GM12878 (cell line): ENCODE data around the gene C19orf73. TPM values are rescaled to one million over a fixed set of nuclear protein-coding genes. Genes with fewer than 3 reads are reported as not detected.

Experiments used
- ATAC-seq: fragments of 200-7000 bp; cut with Tn5 transposase; 3 replicates; pipeline ENCODE4 v1.9.1; 2020; ENCODE audit warnings: mild to moderate bottlenecking, moderate library complexity
- BruUV-seq: library from RNA; stranded (reverse); fragments of 400-500 nt; replicated peaks from 2 replicates; lab custom pipeline; 2021; lab: Mats Ljungman, UMichigan
- CTCF ChIA-PET: fragments of 300-600 bp; sonication (Branson Sonifier 250); formaldehyde crosslinking; extraction: SDS; loops from one replicate; lab custom pipeline; 2021; ENCODE audit warnings: inconsistent platforms; lab: Yijun Ruan, JAX
- POLR2A ChIA-PET: fragments of 350-600 bp; formaldehyde crosslinking; extraction: SDS; loops from one replicate; lab custom pipeline; 2021; ENCODE audit warnings: inconsistent platforms; lab: Charles Lee
- RAD21 ChIA-PET: fragments of 300-600 bp; sonication (Branson Sonifier 250); formaldehyde crosslinking; loops from one replicate; lab custom pipeline; 2023; ENCODE audit warnings: antibody characterized with exemption; ENCODE audit not compliant: unreplicated experiment; lab: Charles Lee
- SMC1A ChIA-PET: fragments of 300-600 bp; sonication (Branson Sonifier 250); formaldehyde crosslinking; loops from one replicate; lab custom pipeline; 2023; ENCODE audit not compliant: unreplicated experiment, uncharacterized antibody; lab: Charles Lee
- DNase-seq: peaks from one replicate; pipeline ENCODE4 v3.0.0-alpha.2; 2011; ENCODE audit warnings: low read depth, low spot score
- FAIRE-seq: peaks from 3 replicates; lab custom pipeline; 2011; peaks lifted over from hg19 to GRCh38; lab: Jason Lieb, UNC
- H2AFZ ChIP-seq: 2 replicates; pipeline ENCODE4 v1.6.0; 2011; ENCODE audit warnings: low read depth, low read length, control low read depth; ENCODE audit not compliant: control insufficient read depth
- H3K27ac ChIP-seq: 2 replicates; pipeline ENCODE4 v1.5.1; 2011; ENCODE audit warnings: control low read depth; ENCODE audit not compliant: control insufficient read depth, insufficient read depth
- H3K27me3 ChIP-seq, 2 experiments: replicated peaks in 1 of 2; 2 replicates each; pipeline versions ENCODE4 v1.6.0 to v1.6.1; 2011; ENCODE audit warnings: low read length in 1 of 2; ENCODE audit not compliant: control insufficient read depth in 2 of 2, insufficient read depth in 2 of 2
- H3K36me3 ChIP-seq, 2 experiments: 2 replicates each; pipeline ENCODE4 v1.5.1; 2011; ENCODE audit warnings: low read length in 1 of 2; ENCODE audit not compliant: control insufficient read depth in 2 of 2, insufficient read depth in 2 of 2
- H3K4me1 ChIP-seq: 2 replicates; pipeline ENCODE4 v1.6.1; 2011; ENCODE audit warnings: mild to moderate bottlenecking, low read length, moderate library complexity, mixed read lengths; ENCODE audit not compliant: control insufficient read depth, insufficient read depth
- H3K4me2 ChIP-seq: 2 replicates; pipeline ENCODE4 v1.6.0; 2011; ENCODE audit warnings: control low read depth; ENCODE audit not compliant: control insufficient read depth, insufficient read depth
- H3K4me3 ChIP-seq: fragments of 200-600 bp; sonication (generic); 2 replicates; pipeline ENCODE4 v1.5.1; 2016
- H3K79me2 ChIP-seq: 2 replicates; pipeline ENCODE4 v1.6.0; 2011; ENCODE audit warnings: low read length; ENCODE audit not compliant: control insufficient read depth, insufficient read depth
- H3K9ac ChIP-seq: 2 replicates; pipeline ENCODE4 v1.8.0; 2011; ENCODE audit warnings: low read length, control low read depth, mixed read lengths; ENCODE audit not compliant: control insufficient read depth, insufficient read depth
- H3K9me3 ChIP-seq: replicated peaks from 3 replicates; pipeline ENCODE4 v1.5.1; 2011; ENCODE audit warnings: mild to moderate bottlenecking, low read length; ENCODE audit not compliant: control insufficient read depth, insufficient read depth
- H4K20me1 ChIP-seq: 2 replicates; pipeline ENCODE4 v1.6.0; 2011; ENCODE audit not compliant: control insufficient read depth, insufficient read depth
- BCL11A ChIP-seq: IDR thresholded peaks from 2 replicates; pipeline ENCODE4 v1.6.1; 2011; ENCODE audit warnings: low read depth, low read length
- CBX3 ChIP-seq: fragments of 200-600 bp; sonication (generic); IDR thresholded peaks from 2 replicates; pipeline ENCODE4 v1.6.1; 2016; ENCODE audit warnings: low read depth, borderline replicate concordance
- CHD1 ChIP-seq: IDR thresholded peaks from 2 replicates; pipeline ENCODE4 v1.6.1; 2012; ENCODE audit warnings: low read depth, low read length, improper control_type of control experiment
- GABPA ChIP-seq: IDR thresholded peaks from 2 replicates; pipeline ENCODE4 v1.6.1; 2014; ENCODE audit warnings: antibody characterized with exemption, low read depth, mild to moderate bottlenecking, inconsistent platforms
- JUNB ChIP-seq: IDR thresholded peaks from 2 replicates; pipeline ENCODE4 v1.6.1; 2016; ENCODE audit warnings: antibody characterized with exemption, mild to moderate bottlenecking
- NBN ChIP-seq: fragments of 450-650 bp; IDR thresholded peaks from 2 replicates; pipeline ENCODE4 v1.6.1; 2016
- POLR2AphosphoS5 ChIP-seq: IDR thresholded peaks from 2 replicates; pipeline ENCODE4 v1.6.1; 2011; ENCODE audit warnings: mild to moderate bottlenecking, low read length, inconsistent platforms
- RCOR1 ChIP-seq: conservative IDR thresholded peaks from 2 replicates; pipeline ENCODE4 v1.6.1; 2012; ENCODE audit warnings: low read depth, low read length, improper control_type of control experiment
- RELA ChIP-seq: fragments of 450-650 bp; IDR thresholded peaks from 2 replicates; pipeline ENCODE4 v1.8.0; 2014; ENCODE audit warnings: borderline replicate concordance; ENCODE audit not compliant: partially characterized antibody
- SREBF2 ChIP-seq: IDR thresholded peaks from 2 replicates; pipeline ENCODE4 v1.6.1; 2012; ENCODE audit warnings: mild to moderate bottlenecking, low read length
- STAT3 ChIP-seq: IDR thresholded peaks from 2 replicates; pipeline ENCODE4 v1.6.1; 2011; ENCODE audit warnings: low read depth, low read length, improper control_type of control experiment
- YY1 ChIP-seq: IDR thresholded peaks from 2 replicates; pipeline ENCODE4 v1.6.1; 2011; ENCODE audit warnings: low read depth, mild to moderate bottlenecking, low read length
- ZNF217 ChIP-seq: fragments of 450-650 bp; IDR thresholded peaks from 2 replicates; pipeline ENCODE4 v1.6.1; 2017; ENCODE audit warnings: antibody characterized with exemption, mild to moderate bottlenecking
- WGBS: methylation state at CpG from one replicate; pipeline ENCODE4 v1.1.6; 2016; ENCODE audit warnings: low lambda C conversion rate; ENCODE audit not compliant: insufficient replicate concordance, insufficient coverage; ENCODE audit errors: missing lambda C conversion rate; 5-methylcytosine and 5-hydroxymethylcytosine counted together
- in situ Hi-C: fragments of 300-500 bp; cut with MboI; formaldehyde crosslinking; loops from 9 replicates; pipeline ENCODE4 v1.14.3; 2018; ENCODE audit warnings: mixed read lengths
- intact Hi-C: fragments of 100-400 bp; cut with micrococcal nuclease; formaldehyde crosslinking; loops from one replicate; pipeline ENCODE4 v1.14.2; 2022; ENCODE audit not compliant: unreplicated experiment
- polyA plus RNA-seq, 11 experiments: library from polyadenylated mRNA; depleted of rRNA in 4 of 11; unstranded in 6 of 11; stranded (reverse) in 5 of 11; fragments of >200 nt; fragmentation: Nextera tagmentation in 4 of 11; fragmentation: Illumina TruSeq in 1 of 11; extraction: Ambion mirVana in 4 of 11; extraction: Trizol in 1 of 11; gene quantifications; 1 replicate in 1 of 11; 2 replicates in 10 of 11; pipeline versions ENCODE4 v1.2.1 to v1.2.3, GENCODE V29; 2011 to 2016; ENCODE audit warnings: inconsistent platforms in 2 of 11, missing spikeins in 2 of 11, low read depth in 1 of 11
- total RNA-seq, 4 experiments: library from RNA; depleted of rRNA in 3 of 4; stranded (reverse); fragments of >200 nt in 3 of 4; fragmentation: Illumina TruSeq in 1 of 4; extraction: Trizol in 1 of 4; gene quantifications; 2 replicates each; pipeline versions ENCODE4 v1.2.1 to v1.2.3, GENCODE V29; 2013 to 2021
- TF ChIP-seq, protein P1 (sequence below): fragments of 450-650 bp; IDR thresholded peaks from 2 replicates; pipeline ENCODE4 v1.6.1; 2016; ENCODE audit warnings: mild to moderate bottlenecking, moderate library complexity, borderline replicate concordance

The C19orf73 gene
- total and polyA plus RNA-seq, 10 of the 15 experiments (the other 5 are each of a cell fraction or from before 2014, with no cell fraction given), result 0.20 to 2.0 (median 0.80) TPM

DNA sequence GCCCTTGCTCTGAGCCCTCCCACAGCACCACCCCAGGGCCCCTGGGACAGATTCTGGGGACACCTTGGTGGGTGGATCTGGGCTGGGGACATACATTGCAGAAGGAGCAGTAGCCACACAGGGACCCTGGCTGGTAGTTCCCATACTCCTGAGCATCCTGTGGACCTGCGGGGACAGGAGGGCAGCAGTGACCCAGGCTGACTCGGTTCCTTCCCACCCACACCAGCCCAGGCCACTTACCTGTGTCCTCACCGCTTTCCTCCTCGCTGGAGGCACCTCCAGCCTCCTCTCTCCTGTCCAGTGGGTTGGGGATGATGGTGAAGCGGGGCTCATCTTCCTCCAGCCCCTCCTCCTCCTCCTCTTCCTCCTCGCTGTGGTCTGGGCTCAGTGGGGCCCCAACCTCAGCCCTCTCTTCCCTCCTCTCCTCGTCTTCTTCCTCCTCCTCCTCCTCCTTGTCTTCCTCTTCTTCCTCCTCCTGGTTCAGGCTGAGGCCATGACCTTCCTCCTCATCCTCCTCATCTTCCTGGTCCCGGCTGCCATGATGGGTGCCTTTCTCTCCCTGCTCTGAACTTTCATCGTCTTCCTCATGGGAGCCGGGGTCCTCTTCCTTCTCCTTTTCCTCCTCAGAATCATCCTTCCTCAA, 34.3 kb upstream of the C19orf73 start:
- H3K36me3 ChIP-seq, result no peaks in the 10 kb centered on the region
- H4K20me1 ChIP-seq, result no peaks in the 10 kb centered on the region
- intact Hi-C loops (no loop called here), in situ Hi-C loops (no loop called here)
- H3K9me3 ChIP-seq, result peaks cover 4% of the 10 kb centered on the region; the same call in 2 of the 3 replicates
- no TSS peak for BruUV-seq
- ChIA-PET RAD21 (no interaction called here), POLR2A (no interaction called here), CTCF (no interaction called here), SMC1A (no interaction called here)
- H3K79me2 ChIP-seq, result no peaks in the 10 kb centered on the region
- peaks cover 6 to 27% of the 10 kb centered on the region in 2 experiments for H3K27me3 ChIP-seq
- 33% methylated on average over 10 of the region's 10 CpGs for WGBS
- no peak overlapping the region for H3K27ac ChIP-seq
- TF ChIP-seq BCL11A, result no peak
- no peak for TF ChIP-seq GABPA
- no peak for TF ChIP-seq JUNB
- DNase-seq, result no peak
- H3K4me3 ChIP-seq, result no peak overlapping the region
- no peak for FAIRE-seq
- peaks cover 10% of the 10 kb centered on the region for H3K4me1 ChIP-seq
- H3K4me2 ChIP-seq, result no peak overlapping the region
- no peak overlapping the region for H3K9ac ChIP-seq
- no peak overlapping the region for H2AFZ ChIP-seq
- ATAC-seq, result no peak

DNA sequence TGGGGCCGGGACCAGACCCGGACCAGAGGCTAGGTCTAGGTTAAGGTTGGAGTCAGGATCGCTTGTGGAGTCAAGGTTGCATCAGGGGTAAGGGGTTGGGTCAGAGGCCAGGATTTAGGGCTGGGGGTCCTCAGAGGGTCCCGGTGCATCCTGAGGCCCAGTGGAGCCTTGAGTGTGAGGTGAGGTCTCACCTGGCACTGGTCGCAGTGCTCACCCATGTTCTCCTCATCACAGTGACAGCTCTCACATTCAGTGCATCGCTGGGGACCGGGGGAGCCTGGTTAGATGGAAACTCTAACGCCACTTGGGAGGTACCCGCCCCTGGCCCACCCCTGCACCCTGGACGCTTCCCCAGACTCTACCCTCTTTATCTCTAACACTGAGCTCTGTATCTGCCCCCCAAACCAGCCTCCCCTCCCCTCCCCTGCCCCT, 33.2 kb upstream of the C19orf73 start:
- BruUV-seq, result no TSS peak
- no peaks in the 10 kb centered on the region for H3K79me2 ChIP-seq
- ChIA-PET POLR2A (no interaction called here), SMC1A (interaction anchor here (0.6 kb wide), 1 partner anchor 1346 kb away, joined by 3 read pairs; no protein-coding TSS in a partner anchor), RAD21 (no interaction called here), CTCF (no interaction called here)
- WGBS, result 23% methylated on average over 10 of the region's 10 CpGs
- intact Hi-C loops (no loop called here), in situ Hi-C loops (no loop called here)
- no peaks in the 10 kb centered on the region for H4K20me1 ChIP-seq
- no peak for ATAC-seq
- H3K9ac ChIP-seq, result no peak overlapping the region
- peaks cover 6 to 22% of the 10 kb centered on the region in 2 experiments for H3K27me3 ChIP-seq
- H3K4me3 ChIP-seq, result no peak overlapping the region
- H3K4me2 ChIP-seq, result no peak overlapping the region
- peaks cover 10% of the 10 kb centered on the region for H3K4me1 ChIP-seq
- H3K9me3 ChIP-seq, result peaks cover 4% of the 10 kb centered on the region; the same call in 2 of the 3 replicates
- no peak for DNase-seq
- H3K36me3 ChIP-seq, result no peaks in the 10 kb centered on the region
- H2AFZ ChIP-seq, result no peak overlapping the region
- FAIRE-seq, result no peak
- no peak overlapping the region for H3K27ac ChIP-seq
- TF ChIP-seq ZNF217 (no peak), SREBF2 (no peak), RELA (no peak), RCOR1 (no peak), STAT3 (no peak), CBX3 (no peak), GABPA (no peak), NBN (no peak), CHD1 (no peak), POLR2AphosphoS5 (no peak), YY1 (no peak)
- TF ChIP-seq, protein P1, sequence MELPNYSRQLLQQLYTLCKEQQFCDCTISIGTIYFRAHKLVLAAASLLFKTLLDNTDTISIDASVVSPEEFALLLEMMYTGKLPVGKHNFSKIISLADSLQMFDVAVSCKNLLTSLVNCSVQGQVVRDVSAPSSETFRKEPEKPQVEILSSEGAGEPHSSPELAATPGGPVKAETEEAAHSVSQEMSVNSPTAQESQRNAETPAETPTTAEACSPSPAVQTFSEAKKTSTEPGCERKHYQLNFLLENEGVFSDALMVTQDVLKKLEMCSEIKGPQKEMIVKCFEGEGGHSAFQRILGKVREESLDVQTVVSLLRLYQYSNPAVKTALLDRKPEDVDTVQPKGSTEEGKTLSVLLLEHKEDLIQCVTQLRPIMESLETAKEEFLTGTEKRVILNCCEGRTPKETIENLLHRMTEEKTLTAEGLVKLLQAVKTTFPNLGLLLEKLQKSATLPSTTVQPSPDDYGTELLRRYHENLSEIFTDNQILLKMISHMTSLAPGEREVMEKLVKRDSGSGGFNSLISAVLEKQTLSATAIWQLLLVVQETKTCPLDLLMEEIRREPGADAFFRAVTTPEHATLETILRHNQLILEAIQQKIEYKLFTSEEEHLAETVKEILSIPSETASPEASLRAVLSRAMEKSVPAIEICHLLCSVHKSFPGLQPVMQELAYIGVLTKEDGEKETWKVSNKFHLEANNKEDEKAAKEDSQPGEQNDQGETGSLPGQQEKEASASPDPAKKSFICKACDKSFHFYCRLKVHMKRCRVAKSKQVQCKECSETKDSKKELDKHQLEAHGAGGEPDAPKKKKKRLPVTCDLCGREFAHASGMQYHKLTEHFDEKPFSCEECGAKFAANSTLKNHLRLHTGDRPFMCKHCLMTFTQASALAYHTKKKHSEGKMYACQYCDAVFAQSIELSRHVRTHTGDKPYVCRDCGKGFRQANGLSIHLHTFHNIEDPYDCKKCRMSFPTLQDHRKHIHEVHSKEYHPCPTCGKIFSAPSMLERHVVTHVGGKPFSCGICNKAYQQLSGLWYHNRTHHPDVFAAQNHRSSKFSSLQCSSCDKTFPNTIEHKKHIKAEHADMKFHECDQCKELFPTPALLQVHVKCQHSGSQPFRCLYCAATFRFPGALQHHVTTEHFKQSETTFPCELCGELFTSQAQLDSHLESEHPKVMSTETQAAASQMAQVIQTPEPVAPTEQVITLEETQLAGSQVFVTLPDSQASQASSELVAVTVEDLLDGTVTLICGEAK, result no peak
